ENCODE results near the gene ICE2.

GRCh38 chr15:60520825-60521368 lies 42.0 kb upstream of the ICE2 start:
- TF ChIP-seq CTCF (IDR thresholded peaks at IDR 0.05) = peak; percentile 81 to 95 (median 88)
- TF ChIP-seq POLR2A (IDR thresholded peaks at IDR 0.05) = no peak
